ENCODE data around the gene CHD9.

GRCh38 chr16:53297477-53297876, 242.7 kb downstream of the CHD9 start:
- TF ChIP-seq CTCF (conservative IDR thresholded peaks at IDR 0.05) (no peak), ZFX (IDR thresholded peaks at IDR 0.05) (no peak)

Measured in C4-2B (cell line).